HG03095 (cell line): Measurements from ENCODE around the gene MT1B.
"Not testable (repeated sequence)": the region's sequence is repeated elsewhere in the genome, so short reads cannot be mapped to it uniquely, and the experiment has no call there.

Experiments
- ATAC-seq: cut with Tn5 transposase; IDR thresholded peaks from one replicate; pipeline ENCODE4 v1.9.1; 2021; ENCODE audit warnings: moderate library complexity; ENCODE audit not compliant: unreplicated experiment

Gene MT1B

DNA sequence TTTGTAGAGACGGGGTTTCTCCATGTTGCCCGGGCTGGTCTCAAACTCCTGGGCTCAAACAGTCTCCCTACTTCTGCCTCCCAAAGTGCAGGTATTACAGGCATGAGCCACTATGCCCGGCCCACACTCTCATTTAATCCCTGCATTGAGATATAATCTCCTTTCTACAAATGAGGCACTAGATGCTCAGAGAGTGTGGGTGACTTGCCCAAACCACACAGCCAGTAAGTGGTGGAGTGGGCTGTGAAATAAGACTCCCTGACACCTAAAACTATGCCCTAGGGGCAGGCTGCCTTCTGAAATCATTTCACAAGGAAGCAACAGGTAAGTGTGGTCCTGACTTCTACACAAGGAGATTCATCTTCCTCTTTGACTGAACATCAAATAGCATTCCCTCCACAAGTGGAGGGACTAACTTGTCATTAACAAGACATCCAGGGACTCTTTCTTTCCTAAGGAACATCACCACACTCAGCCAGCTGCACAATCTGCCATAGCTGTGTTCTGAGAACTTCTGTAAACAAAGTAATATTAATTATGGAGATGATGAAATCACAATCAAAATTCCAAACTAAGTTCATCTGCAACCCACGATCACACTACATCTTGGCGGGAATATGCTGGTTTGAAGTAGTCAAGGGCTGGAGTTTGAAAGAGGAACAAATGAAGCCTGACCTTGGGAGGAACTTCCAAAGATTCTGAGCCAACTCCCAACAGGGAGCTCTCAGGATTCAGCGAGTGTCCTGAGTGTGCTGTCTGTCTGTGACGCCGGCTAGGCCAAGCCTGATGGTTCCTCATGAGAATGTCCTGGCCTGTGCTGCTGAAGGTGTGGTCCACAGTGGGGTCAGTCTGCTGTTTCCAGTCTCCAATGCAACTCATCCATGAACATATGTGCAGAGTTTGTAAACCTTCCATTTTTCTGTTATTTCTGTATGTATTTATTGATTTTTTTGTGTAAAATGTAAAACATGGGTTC, 13.9 kb downstream of the MT1B start:
- ATAC-seq, result not testable (repeated sequence)

DNA sequence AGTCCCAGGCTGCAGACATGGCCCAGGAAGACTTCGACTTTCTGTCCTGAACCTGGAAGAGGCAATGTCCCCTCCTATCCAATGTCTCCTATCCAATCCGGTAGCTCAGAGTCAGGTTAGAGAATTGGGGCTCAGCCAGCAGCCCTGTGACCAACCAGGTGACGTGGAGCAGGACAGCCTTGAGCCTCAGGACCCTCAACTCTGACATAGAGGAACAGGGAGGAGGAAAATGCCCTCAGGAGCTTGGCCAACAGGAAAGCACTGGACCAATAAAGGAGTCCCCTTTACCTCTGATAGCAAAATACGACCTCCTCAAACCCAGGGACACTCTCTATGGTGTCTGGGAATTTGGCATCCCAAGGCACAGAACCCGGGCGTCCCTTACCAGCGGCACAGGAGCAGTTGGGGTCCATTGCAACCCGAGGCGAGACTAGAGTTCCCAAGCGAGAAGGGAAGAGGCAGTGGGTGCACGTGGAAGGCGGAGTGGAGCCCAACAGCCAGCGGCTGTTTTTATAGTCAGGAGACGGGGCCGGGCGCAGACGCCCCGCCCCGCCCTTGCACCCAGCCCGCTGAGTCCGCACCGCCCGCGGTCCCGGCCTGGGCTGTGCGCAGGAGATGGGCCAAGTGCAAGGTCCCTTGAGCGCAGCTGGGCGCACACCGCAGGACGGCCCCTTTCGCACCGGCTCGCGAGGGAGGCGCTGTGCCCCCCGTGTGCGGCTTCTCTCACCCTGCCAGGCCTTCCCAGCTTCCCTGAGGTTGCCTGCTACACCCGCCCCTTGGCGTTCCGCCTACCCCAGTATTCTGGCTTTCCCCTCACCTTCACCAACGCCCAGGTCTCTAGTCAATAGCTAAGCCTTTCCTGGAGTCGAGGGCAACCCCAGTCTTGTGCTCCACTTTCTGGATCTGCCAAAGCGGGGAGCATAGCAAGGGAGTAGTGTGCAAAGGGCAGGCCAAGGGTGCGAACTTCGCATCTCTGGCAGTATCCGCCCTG, 16.2 kb downstream of the MT1B start, which contains the start of gene MT1G:
Gene MT1G (minus strand): TSS at position 485 of the 991 bp plus-strand sequence. CDS start 72 bp downstream, at position 413.
- no peak for ATAC-seq

DNA sequence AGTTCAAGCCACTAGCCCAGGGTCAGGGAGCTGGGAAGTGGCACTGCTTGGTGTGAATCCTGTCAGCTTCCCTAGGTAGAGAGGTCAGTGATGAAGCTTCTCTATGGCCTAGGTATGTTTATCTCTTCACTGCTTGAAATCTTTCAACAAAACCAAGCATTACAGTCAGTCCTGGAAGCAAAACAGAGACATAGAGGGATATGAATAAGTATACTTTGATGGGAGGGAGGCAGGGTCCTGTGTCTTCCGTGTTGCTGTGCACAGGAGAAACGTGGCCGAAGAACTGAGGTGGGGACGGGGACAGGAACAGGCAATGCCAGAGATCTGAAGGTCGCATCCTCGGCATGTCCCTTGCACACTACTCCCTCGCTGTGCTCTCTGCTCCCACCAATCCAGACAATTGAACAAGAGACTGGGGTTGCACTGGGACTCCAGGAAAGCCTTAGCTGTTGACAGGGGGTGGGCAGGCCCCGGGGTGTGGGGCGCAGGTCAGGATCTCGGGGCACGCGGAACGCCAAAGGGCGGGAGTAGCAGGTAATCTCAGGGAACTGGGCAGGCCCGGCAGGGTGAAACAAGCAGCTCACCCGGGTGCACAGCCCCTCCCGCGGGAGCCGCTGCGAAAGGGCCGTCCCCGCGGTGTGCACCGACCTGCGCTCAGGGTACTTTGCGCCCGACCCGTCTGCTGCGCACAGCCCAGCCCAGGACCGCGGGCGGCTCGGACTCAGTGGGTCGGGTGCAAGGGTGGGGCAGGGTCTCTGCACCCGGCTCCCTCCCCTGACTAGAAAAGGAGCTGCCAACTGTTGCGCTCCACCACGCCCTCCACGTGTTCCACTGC, 17.5 kb downstream of the MT1B start, which contains the start of gene MT1H:
Gene MT1H (plus strand): TSS at position 810 of the 835 bp plus-strand sequence. CDS start 71 bp downstream, outside the sequence.
- ATAC-seq, result no peak

DNA sequence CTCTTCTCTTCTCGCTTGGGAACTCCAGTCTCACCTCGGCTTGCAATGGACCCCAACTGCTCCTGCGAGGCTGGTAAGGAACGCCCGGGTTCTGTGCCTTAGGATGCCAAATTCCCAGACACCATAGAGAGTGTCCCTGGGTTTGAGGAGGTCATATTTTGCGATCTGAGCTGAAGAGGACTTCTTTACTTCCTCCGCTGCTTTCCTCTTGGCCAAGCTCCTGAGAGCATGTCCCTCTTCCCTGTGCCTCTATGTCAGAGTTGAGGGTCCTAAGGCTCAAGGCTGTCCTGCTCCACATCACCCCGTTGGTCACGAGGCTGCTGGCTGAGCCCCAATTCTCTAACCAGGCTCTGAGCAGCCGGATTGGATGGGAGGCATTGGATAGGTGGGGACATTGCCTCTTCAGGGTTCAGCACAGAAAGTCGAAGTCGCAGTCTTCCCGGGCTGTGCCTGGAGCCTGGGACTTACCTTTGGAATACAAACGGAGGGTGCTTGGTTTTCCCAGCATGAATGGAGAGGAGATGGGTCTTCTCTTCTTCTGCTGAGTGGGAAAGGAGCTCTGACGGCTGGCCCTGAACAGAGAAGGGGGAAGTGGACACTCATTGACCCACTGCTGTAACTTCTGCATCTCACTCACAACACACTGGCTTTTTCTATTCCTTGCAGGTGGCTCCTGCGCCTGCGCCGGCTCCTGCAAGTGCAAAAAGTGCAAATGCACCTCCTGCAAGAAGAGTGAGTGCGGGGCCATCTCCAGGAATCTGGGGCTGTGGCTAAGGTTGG, 18.3 kb downstream of the MT1B start:
- ATAC-seq, result no peak

DNA sequence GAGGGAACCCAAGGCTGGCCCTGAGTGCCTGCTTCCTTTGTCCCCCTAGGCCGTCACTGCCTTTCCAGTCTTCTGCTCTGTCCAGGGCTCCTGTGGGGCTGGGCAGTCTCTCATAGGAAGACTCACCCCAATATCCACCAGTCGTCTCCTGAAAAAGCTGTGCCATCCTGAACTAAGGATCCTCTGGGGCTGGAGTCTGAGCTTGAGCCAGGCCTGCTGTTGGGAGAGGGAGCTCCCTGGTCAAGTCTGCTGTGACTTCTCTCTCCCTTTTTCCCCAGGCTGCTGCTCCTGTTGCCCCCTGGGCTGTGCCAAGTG, 18.9 kb downstream of the MT1B start:
- no peak for ATAC-seq

DNA sequence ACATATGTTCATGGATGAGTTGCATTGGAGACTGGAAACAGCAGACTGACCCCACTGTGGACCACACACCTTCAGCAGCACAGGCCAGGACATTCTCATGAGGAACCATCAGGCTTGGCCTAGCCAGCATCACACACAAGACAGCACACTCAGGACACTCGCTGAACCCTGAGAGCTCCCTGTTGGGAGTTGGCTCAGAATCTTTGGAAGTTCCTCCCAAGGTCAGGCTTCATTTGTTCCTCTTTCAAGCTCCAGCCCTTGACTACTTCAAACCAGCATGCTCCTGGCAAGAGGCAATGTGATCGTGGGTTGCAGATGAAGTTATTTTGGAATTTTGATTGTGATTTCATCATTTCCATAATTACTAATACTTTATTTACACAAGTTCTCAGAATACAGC, 20.0 kb downstream of the MT1B start:
- not testable (repeated sequence) for ATAC-seq

DNA sequence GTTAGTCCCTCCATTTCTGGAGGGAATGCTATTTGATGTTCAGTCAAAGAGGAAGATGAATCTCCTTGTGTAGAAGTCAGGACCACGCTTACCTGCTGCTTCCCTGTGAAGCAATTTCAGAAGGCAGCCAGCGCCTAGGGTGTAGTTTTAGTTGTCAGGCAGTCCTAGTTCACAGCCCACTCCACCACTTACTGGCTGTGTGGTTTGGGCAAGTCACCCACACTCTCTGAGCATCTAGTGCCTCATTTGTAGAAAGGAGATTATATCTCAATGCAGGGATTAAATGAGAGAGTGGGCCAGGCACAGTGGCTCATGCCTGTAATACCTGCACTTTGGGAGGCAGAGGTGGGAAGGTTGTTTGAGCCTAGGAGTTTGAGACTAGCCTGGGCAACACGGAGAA, 20.5 kb downstream of the MT1B start:
- ATAC-seq, result not testable (repeated sequence)

DNA sequence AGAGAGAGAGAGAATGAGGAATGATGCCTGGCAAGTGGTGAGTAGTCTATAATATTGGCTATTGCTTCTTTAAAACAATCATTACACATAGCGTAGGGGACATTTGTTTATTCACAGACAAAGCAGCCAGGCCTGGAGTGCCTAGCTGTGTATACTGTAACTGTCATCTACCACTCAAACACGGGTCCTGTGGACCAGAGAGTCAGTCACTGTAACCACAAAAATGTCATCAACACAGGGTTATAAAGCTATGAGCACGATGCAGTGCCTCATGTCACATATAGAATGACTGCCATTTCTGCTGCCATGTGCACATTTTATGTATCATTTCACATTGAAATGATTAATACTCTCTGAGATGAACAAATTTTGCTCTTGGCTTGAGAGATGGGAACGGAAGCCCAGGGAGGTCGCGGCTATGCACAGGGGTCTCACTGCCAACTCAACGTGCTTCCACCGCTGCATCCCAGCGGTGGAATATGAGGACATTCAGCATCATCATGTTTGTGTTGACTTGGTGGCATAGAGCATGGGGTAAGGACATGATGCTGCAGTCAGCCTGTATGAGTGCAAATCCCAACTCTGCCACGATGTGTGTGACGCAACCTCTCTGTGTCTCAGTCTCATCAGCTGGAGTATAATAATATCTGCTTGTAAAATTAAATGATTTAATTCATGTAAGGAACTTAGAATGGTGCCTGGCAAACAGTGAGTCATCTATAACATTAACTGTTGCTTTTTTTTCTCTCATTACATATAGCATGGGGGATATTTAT, 21.3 kb downstream of the MT1B start:
- no peak for ATAC-seq

DNA sequence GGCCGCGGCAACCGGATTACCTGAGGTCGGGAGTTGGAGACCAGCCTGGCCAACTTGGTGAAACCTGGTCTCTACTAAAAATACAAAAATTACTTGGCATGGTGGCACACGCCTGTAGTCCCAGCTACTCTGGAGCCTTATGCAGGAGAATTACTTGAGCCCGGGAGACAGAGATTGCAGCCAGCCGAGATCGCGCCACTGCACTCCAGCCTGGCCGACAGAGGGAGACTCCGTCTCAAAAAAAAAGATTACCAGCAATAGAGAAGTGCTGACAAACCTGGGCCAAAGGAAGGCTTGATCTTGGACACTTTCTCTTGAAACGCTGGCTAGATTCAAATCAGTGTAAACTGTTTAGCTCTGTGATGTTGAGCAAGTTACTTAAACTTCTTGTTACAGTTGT, 22.2 kb downstream of the MT1B start:
- ATAC-seq, result no peak

DNA sequence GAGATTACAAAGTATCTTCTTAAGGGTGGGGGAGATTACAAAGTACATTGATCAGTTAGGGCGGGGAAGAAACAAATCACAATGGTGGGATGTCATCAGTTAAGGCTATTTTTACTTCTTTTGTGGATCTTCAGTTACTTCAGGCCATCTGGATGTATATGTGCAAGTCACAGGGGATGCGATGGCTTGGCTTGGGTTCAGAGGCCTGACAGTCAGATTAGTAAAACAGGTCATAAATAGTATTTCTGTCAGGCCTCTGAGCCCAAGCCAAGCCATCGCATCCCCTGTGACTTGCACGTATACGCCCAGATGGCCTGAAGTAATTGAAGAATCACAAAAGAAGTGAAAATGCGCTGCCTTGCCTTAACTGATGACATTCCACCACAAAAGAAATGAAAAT, 22.9 kb downstream of the MT1B start:
- not testable (repeated sequence) for ATAC-seq

DNA sequence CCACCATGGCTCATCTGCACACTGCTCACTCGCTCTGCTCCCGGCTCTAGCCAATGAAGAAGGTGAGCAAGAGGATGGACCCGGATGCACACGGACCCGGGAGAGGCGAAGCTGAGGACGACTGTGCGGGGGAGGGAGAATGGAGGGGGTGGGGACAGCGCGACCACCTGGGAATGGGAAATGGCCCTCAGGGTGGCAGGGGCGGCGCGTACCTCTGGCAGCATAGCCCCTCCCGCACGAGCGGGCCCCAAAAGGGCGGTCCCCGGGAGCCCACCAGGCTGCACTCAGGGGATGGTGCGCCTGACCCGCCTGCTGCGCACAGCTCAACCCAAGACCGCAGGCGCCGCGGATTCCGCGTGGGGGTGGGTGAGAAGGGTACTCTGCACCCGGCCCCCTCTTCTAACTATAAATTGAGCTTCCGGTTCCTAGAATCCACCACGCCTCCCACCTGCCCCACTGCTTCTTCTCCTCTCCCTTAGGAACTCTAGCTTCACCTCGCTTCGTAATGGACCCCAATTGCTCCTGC, 24.1 kb downstream of the MT1B start:
- no peak for ATAC-seq

DNA sequence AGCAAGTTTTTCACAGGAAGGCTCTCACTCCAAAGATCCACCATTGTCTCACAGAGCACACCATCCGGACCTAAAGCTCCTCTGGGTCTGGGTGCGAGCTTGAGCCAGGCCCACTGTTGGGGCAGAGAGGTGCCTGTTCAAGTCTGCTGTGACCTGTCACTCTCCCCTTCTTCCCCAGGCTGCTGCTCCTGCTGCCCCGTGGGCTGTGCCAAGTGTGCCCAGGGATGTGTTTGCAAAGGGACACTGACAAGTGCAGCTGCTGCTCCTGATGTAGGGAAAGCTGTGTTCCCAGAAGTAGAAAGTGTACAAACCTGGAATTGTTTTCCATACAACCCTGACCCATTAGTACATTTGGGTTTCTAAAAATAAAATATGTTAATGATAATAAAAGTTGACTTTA, 25.8 kb downstream of the MT1B start:
- ATAC-seq, result no peak

DNA sequence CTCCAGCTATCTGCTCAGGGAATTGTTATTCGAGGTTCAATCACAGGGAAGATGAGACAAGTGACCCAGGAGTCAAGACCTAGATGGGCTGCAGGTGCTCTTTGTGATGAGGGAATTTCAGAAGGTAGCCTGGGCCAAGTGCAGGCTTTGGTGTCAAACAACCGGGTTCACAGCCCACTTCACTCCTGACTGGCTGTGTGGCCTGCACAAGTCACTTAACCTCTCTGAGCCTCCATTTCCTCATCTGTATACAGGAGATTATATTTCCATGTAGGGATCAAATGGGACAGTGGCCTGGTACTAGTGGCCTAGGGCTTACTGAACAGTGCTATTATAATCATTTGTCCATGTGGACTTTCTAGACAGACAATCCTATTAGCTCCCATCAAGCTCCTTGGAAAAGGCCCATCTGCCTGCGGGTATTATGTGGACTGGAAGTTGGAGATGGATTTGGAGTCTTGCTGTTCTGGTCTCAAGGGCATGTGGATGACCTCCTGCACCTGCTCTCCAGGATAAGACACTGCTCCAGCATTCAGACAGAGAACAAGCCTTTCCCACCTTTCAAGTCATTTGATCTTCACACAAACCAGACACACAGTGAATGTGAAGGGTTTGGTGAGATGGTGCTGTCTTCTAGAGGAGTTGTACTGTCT, 27.5 kb downstream of the MT1B start:
- ATAC-seq, result no peak

DNA sequence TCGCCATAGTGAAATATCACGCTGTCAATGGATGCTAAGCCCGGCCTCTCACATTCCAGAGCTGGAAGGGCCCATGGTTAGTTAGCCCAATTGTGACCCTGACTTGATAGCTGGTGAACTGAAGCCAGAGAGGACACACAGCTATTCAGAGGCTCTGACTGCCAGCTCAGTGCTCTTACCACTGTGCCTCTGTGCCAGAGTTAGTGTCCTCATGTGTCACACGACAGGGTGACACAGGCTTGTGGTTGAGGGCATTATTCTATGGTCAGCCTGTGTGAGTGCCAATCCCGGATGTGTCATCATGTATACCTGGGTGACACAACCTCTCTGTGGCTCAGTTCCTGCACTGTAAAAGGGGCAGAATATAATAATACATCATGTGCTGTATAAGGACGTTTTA, 28.1 kb downstream of the MT1B start:
- ATAC-seq, result no peak

DNA sequence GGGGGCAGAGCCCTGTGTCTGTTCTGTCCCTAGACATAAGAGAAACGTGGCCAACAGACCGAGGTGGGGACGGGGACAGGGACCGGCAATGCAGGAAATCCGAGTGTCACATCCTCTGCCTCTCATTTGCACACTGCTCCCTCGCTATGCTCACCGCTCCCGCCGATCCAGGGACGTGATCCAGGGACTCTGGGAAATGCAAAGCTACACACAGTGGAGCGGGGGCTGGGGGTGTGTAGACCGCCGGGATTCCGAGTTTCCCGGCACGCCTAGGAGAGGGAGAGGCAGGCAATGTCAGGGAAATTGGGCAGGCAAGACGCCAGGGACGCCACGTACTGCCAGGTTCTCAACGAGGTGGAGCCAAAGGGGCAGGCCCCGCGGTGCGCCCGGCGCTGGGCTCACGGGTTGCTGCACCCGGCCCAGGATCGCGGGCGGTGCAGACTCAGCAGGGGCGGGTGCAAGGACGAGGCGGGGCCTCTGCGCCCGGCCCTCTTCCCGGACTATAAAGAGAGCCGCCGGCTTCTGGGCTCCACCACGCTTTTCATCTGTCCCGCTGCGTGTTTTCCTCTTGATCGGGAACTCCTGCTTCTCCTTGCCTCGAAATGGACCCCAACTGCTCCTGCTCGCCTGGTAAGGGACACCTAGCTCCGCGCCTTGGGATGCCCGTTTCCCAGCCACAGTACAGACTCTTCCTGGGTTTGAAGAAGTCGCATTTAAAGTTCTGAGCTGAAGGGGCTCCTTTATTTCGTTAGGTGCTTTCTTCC, 30.4 kb downstream of the MT1B start, which contains the start of gene MT1X:
Gene MT1X (plus strand): TSS at position 532 of the 764 bp plus-strand sequence. CDS start 71 bp downstream, at position 603.
- peak; percentile 99 for ATAC-seq

DNA sequence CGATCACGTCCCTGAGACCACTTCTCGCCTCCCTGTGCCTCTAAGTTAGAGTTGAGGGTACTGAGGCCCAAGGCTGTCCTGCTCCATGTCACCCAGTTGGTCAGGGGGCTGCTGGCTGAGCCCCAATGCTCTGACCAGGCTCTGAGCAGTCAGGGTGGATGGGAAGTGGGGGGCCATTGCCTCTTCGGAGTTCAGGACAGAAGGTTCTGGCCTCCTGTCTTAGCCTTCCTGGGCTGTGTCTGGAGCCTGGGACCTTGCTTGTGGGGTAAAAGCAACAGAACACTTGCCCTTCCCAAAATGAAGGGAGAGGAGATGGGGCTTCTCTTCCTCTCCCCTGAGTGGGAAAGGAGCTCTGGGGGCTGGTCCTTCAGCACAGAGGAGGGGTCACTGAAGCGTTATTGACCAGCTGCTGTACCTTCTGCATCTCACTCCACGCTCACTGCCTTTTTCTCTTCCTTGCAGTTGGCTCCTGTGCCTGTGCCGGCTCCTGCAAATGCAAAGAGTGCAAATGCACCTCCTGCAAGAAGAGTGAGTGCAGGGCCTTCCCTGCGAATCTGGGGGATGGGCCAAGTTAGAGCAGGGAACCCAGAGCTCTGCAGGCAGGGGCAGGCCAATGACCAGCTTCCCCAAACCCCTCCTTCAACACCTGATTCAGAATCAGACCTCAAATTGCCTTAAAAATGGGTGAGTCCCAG, 31.2 kb downstream of the MT1B start:
- ATAC-seq, result no peak
